HG03064 (cell line): Measurements from ENCODE around the gene CLPSL2.

Experiments used
- ATAC-seq: cut with Tn5 transposase; IDR thresholded peaks from one replicate; pipeline ENCODE4 v1.9.1; 2021; ENCODE audit warnings: low read depth; ENCODE audit not compliant: unreplicated experiment

Gene CLPSL2

DNA sequence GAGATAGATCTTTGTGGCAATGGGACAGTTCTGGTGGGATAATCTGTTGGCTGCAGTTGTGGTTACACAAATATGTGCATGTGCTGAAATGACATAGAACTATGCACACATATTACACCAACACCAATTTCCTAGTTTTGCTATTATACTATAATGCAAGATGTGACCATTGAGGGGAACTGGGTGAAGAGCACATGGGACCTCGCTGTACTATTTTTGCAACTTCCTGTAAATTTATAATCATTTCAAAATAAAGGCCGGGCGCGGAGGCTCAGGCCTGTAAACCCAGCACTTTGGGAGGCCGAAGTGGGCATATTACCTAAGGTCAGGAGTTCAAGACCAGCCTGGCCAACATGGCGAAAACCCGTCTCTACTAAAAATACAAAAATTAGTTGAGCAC, 30.9 kb upstream of the CLPSL2 start:
- no peak for ATAC-seq

- ATAC-seq = no peak
Measured at GRCh38 chr6:35746516-35746915, 29.9 kb upstream of the CLPSL2 start.

- ATAC-seq = no peak
Measured at GRCh38 chr6:35747877-35748276, 28.5 kb upstream of the CLPSL2 start.

GRCh38 chr6:35750557-35750956, 25.8 kb upstream of the CLPSL2 start:
- ATAC-seq = no peak

DNA sequence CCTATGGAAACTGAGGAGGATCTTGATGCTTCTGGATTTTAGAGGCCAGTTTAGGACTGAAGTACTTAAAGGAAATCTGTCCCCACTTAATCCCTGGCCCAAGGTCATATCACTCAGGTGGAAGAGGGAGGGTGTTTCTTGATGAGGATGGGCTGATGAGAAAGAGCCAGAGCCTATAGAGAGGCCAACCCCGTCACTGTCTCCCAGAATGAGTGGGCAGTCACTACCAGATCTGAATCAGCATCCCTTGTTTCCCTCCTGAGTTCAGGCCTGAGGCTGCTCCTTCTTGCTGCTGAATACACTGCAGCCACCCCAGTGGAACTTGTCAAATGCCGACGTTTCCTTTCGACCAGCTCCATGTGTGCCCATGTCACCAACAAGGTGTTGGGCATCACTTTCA, 24.8 kb upstream of the CLPSL2 start:
- ATAC-seq = no peak

DNA sequence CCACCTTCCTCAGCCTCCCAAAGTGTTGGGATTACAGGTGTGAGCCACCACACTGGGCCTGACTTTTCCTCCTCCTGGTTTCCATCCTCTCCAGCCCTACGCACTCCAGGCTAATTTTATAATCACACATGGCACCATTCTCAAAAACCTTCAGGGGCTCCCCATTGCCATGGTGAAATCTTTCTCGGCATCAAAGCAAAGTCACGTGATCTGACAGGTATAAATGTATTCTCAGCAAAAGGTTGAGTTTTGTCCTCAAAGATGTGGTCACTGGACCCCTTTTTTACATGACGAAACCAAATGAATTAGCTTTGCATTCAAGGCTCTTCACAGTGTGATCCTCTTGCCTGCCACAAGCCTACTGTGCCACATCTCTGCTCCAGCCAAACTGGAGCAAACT, 24.1 kb upstream of the CLPSL2 start:
- ATAC-seq = no peak

DNA sequence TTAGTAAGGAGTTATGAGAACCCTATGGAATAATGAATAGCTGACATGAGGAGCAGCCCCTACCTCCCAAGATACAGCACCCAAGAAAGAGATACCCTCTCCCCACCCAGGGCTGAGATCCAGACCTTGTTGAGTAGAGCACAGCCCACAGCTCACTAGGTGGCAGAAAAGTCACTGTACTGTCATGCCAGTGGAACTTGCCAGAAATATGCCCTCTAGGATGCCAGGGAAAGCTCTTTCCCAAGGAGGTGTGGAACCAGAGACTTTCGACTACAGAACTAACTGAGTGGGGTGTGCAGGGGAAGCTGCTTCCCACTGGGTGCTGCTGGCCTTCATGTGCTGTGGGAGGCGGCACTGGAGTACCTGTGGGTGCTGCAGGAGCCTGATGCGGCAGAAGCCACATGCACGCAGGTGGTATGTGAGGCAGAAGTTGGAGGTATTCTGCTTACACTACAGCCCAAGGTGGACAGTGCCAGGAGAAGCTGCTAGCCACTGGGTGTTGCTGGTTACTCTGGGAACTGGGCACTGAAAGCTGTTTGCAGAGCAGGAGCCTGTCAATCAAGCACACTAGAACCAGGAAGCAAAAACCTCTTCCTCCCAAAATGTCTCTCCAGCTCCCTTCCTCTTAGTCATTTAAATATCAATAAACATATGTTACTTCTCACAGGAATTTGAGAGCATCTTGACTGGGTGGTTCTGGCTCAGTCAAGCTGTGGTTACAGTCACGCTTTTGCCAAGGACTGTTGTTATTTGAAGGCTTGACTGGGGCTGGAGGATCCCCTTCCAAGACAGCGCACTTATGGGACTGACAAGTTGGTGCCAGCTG, 21.7 kb upstream of the CLPSL2 start:
- no peak for ATAC-seq

DNA sequence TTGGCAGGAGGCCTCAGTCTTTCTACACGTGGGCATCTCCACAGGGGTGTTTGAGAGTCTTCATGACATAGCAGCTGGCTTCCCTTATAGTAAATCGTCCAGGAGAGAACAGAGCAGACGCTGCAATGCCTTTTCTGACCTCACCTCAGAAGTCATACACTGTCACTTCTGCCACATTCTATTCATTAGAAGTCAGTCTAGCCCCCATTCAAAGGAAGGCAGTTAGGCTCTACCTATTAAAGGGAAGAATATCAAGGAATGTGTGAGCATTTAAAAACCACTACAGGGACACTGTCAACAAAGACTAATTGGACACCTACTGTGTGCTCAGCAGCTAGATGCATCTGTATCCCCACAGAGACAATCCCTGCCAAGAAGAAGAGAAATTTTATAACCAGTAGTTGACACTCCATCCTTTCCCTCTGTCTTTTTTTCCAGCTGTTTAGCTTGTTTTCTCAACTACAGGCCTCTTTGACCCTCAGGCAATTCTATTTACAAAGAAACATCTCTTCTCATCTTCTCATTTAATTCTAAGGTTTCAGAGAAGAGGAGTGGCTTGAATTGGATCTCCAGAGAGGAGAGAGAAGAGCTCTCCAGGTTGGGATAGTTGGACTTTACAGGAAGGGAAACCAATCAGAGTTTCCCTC, 21.0 kb upstream of the CLPSL2 start:
- no peak for ATAC-seq

DNA sequence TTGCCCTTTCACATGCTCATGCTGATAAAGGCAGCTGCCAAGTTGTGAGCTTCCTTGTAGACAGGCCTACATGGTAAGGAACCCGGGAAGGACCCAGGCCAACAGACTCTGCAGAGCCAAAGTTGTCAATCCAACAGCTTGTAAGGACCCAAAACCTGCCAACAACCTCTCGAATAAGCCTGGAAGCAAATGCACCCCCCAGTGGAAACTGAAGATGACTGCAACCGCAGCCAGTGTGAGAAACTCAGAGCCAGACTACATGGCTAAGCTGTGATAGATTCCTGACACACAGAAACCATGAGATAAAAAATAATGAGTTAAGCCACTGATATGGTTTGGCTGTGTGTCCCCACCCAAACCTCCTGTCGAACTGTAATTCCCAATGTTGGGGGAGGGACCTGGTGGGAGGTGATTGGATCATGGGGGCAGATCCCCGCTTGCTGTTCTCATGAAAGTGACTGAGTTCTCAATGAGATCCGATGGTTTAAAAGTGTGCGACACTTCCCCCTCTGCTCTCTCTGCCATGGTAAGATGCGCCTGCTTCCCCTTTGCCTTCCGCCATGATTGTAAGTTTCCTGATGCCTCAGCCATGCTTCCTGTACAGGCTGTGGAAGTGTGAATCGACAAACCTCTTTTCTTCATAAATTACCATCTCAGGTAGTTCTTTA, 18.8 kb upstream of the CLPSL2 start:
- no peak for ATAC-seq

DNA sequence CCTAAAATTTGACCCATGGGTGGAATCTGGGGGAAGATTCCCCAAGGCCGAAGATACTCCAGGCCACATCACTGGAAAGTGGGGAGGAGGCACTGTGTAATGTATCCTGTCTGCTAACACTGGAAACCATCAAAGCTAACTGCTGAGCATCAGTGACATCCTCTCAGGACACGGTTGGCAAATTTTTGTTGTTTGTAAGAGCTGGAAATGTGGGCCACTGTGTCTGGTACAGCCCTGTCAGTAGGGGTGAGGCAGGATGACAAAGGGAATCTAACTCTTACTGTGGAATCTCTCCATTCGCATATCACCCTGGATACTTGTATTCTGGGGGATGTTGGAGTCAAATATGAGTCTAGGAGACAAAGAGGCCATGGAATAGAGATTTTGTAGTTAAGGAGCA, 17.0 kb upstream of the CLPSL2 start:
- no peak for ATAC-seq

DNA sequence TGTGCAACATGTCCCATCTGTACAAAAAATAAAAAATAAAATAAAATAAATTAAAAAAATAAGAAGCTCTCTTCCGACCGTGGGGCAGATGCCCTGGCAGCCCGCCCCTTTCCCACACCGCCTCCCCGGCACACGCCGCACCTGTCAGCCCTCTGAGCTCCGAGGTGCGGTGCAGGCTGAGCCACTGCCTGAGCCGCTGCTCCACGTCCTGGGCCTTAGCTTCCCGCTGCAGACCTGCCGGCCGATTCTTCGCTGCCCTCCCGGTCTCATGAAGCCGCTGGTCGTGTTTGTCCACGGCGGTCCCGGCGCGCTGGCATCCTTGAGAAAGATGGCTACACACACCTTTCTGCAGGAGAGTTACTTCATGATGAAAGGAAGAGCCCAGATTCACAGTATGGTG, 10.7 kb upstream of the CLPSL2 start:
- ATAC-seq = no peak

- no peak for ATAC-seq
Measured at GRCh38 chr6:35769211-35769610, 7.2 kb upstream of the CLPSL2 start.

DNA sequence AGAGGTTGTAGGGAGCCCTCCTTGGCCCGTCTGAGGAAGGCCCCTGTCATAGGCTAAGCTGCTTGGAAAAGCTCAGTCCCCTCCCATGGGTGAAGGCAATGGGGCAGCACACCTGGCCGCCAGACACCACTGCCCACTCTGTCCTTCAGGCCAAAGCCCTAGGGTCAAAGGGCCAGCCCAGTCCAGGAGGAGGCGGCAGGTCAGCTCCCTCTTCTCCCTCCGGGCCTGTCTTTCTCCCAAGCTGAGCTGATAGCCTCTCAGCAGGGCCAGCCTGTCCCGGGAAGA, 5.1 kb upstream of the CLPSL2 start:
- no peak for ATAC-seq

DNA sequence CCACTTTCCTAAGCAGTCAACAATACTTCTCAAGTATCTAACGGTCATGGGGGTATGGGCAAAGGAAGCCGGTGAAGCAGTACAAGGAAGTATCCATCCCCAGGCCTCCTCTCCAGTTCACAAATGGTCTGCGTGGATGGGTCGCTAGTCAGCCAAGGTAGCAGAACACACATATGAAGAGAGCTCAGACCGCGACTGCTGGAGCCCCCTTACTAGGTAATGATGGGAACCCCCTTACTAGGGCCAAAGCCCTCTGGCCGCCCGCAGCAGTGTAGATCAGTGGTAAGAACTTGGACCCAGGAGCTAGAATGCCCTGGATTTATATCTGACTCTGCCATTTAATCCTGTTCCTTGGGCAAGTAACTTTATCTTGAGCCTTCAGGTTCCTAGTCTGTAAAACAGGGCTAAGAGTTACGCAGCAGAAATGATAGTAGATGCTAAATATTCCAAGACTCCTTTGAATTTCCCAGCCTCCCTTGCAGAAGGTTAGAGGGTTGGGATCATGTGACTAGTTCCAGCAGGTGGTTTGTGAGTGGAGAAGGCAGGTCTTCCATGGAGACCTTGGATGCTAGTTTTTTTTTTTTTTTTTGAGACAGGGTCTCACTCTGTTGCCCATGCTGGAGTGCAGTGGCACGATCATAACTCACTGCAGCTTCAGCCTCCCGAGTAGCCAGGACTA, 2.1 kb upstream of the CLPSL2 start:
- no peak for ATAC-seq

DNA sequence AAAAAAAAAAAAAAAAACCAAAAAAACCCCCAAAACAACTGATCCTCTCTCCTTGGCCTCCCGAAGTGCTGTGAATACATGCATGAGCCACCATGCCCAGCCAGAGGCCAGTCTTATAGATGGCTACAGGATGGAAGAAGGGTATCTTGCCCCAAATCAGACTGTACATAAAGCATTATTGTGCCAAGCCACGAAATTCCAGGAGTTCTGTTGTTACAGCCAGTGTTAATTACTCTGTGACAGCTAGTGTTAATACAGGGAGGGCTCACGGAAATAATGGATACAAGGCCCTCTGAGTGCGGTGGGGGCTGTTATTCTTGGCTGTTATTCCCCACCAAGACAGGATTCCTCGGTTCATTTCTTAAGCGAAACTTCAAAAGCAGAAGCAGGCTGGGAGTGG, 1.4 kb upstream of the CLPSL2 start:
- ATAC-seq = no peak

DNA sequence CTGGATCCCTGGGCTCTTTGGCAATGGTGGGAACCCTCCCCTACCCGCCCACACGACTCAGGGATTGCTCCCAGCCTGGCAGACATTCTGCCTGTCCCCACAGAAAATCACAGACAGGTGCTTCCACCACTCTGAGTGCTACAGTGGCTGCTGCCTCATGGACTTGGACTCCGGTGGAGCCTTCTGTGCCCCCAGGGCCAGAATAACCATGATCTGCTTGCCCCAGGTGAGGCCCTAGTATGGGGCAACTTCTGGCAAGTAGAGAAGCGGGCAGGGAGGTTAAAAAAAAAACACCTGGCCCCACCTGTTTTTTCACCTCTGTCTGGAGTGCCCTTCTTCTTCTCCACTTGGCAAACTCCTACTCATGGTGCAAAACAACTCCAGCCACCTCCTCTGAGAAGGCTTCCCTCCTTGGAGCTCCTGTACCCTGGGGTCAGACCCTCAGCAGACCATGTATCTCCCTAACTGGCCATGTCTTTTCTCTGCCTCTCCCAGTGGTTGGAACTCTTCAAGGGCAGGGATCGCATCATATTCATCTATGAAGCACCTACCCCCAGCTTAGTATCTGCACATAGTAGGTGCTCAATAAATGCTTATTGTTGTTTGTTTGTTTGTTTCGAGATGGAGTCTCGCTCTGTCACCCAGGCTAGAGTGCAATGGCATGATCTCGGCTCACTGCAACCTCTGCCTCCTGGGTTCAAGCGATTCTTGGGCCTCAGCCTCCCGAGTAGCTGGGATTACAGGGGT, 1.1 kb downstream of the CLPSL2 start:
- no peak for ATAC-seq

GRCh38 chr6:35778437-35778836, 2.0 kb downstream of the CLPSL2 start:
- ATAC-seq = no peak

- no peak for ATAC-seq
Measured at GRCh38 chr6:35780719-35781118, 4.3 kb downstream of the CLPSL2 start, which contains the start of gene CLPSL1. CLPSL1 (plus strand) TSS chr6:35781019; CDS start chr6:35781111, 92 bp downstream.

GRCh38 chr6:35781290-35781689, 4.9 kb downstream of the CLPSL2 start:
- ATAC-seq = no peak

DNA sequence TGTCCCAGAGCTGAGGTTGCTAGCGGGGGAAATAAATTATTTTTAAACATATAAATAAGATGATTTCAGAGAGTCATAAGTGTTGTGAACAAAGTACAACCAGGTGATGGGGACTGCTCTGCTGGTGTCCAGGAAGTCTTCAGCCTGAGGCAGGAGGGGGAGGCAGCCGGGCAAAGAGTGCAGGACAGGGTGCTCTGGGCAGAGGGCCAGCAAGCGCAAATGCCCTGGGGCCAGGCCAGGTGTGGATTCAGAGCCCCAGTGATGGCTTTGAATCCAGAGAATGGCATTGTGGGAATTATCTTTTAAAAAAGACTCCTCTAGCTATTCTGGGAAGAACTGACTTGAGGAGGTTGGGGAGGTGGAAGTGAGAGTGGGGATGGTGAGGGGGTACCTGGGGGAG, 6.0 kb downstream of the CLPSL2 start:
- no peak for ATAC-seq

GRCh38 chr6:35784200-35784599, 7.8 kb downstream of the CLPSL2 start:
- ATAC-seq = no peak
